Measurements from ENCODE around the gene DEXI. TPM values are rescaled to one million over a fixed set of nuclear protein-coding genes. Genes with fewer than 3 reads are reported as not detected.

DEXI gene
- total RNA-seq, 4 donors from 2014 or later = 74.4 to 96.3 (median 85.5) TPM

- TF ChIP-seq CTCF (IDR thresholded peaks at IDR 0.05) (no peak), POLR2A (IDR thresholded peaks at IDR 0.05) (no peak), EP300 (IDR thresholded peaks at IDR 0.05) (no peak)
- 7 to 12% methylated on average over 14 to 18 of the region's 36 CpGs for WGBS, 2 donors
- DNase-seq (ENCODE audit: low spot score in 2 of 2) = no peak
- Histone ChIP-seq H3K4me1 (peaks cover 0 to 78% (median 67%) of the 10 kb centered on the region in 4 donors), H3K36me3 (peaks cover 0 to 5% (median 0%) of the 10 kb centered on the region in 3 donors), H3K27me3 (no peaks in the 10 kb centered on the region), H3K4me3 (peak overlapping the region; percentile 90 to 93 (median 92)), H3K27ac (peak overlapping the region; percentile 79 to 90 (median 89)), H3K9me3 (no peaks in the 10 kb centered on the region)
These were observed 938 bp downstream of the DEXI start for GRCh38 chr16:10941127-10941933.

GRCh38 chr16:10940501-10941079 lies 1.7 kb downstream of the DEXI start:
- Histone ChIP-seq H3K36me3 (peaks cover 0 to 5% (median 0%) of the 10 kb centered on the region in 3 donors), H3K4me3 (peak overlapping the region; percentile 90 to 93 (median 92)), H3K27ac (peak overlapping the region; percentile 8 to 90 (median 89)), H3K9me3 (no peaks in the 10 kb centered on the region), H3K4me1 (peaks cover 0 to 78% (median 61%) of the 10 kb centered on the region in 4 donors), H3K27me3 (no peaks in the 10 kb centered on the region)
- DNase-seq (ENCODE audit: low spot score in 2 of 2) = no peak
- TF ChIP-seq CTCF (IDR thresholded peaks at IDR 0.05) (no peak), EP300 (IDR thresholded peaks at IDR 0.05) (peak in 1 of 2 donors; percentile 45)
- 10 to 16% methylated on average over 8 of the region's 8 CpGs for WGBS, 2 donors

- TF ChIP-seq EP300 (IDR thresholded peaks at IDR 0.05) (no peak), POLR2A (IDR thresholded peaks at IDR 0.05) (no peak), CTCF (IDR thresholded peaks at IDR 0.05) (no peak)
- H3K36me3 ChIP-seq = peaks cover 0 to 5% (median 0%) of the 10 kb centered on the region in 3 donors
- no peaks in the 10 kb centered on the region for H3K9me3 ChIP-seq
- H3K4me3 ChIP-seq = peak overlapping the region in 2 of 4 donors; percentile 90 to 93
- DNase-seq (ENCODE audit: low spot score in 2 of 2) = no peak
- H3K27me3 ChIP-seq = no peaks in the 10 kb centered on the region
- H3K27ac ChIP-seq = peak overlapping the region in 3 of 4 donors; percentile 88 to 90 (median 90)
- H3K4me1 ChIP-seq = peaks cover 0 to 80% (median 58%) of the 10 kb centered on the region in 4 donors
- 79 to 88% methylated on average over 7 of the region's 7 CpGs for WGBS, 2 donors
These were observed 2.5 kb downstream of the DEXI start for GRCh38 chr16:10939649-10940234.

GRCh38 chr16:10938796-10939648 lies 3.2 kb downstream of the DEXI start:
- DNase-seq (ENCODE audit: low spot score in 2 of 2) = no peak
- Histone ChIP-seq H3K36me3 (peaks cover 0 to 12% (median 0%) of the 10 kb centered on the region in 3 donors), H3K4me3 (peak overlapping the region in 1 of 4 donors; percentile 90), H3K27me3 (no peaks in the 10 kb centered on the region), H3K9me3 (no peaks in the 10 kb centered on the region), H3K4me1 (peaks cover 0 to 85% (median 57%) of the 10 kb centered on the region in 4 donors), H3K27ac (peak overlapping the region in 3 of 4 donors; percentile 73 to 90 (median 90))
- TF ChIP-seq EP300 (IDR thresholded peaks at IDR 0.05) (no peak), POLR2A (IDR thresholded peaks at IDR 0.05) (no peak), CTCF (IDR thresholded peaks at IDR 0.05) (no peak)
- WGBS, 2 donors = 53 to 59% methylated on average over 7 of the region's 7 CpGs
